Brain microvascular endothelial cell (primary cell): ENCODE measurements around the gene ING4.
"Not testable (repeated sequence)": the region's sequence is repeated elsewhere in the genome, so short reads cannot be mapped to it uniquely, and the experiment has no call there.

Source experiments
- DNase-seq: peaks from one replicate; pipeline ENCODE4 v3.0.0-alpha.2; 2020
- H3K27ac ChIP-seq: fragments of 250-450 bp; sonication (Bioruptor Pico); 2 replicates; pipeline ENCODE4 v1.5.1; 2020; ENCODE audit warnings: mild to moderate bottlenecking, moderate library complexity
- H3K27me3 ChIP-seq: fragments of 250-450 bp; sonication (Bioruptor Pico); replicated peaks from 2 replicates; pipeline ENCODE4 v1.5.1; 2020; ENCODE audit warnings: mild to moderate bottlenecking
- H3K36me3 ChIP-seq: fragments of 250-450 bp; sonication (Bioruptor Pico); replicated peaks from 2 replicates; pipeline ENCODE4 v1.5.1; 2020; ENCODE audit warnings: mild to moderate bottlenecking
- H3K4me3 ChIP-seq: 2 replicates; pipeline ENCODE4 v1.5.1; 2011; ENCODE audit warnings: low read depth, mild to moderate bottlenecking, control low read depth, low read length, moderate library complexity
- CTCF ChIP-seq: IDR thresholded peaks from 2 replicates; pipeline ENCODE4 v1.5.1; 2011; ENCODE audit warnings: low read depth, mild to moderate bottlenecking, moderate library complexity, low read length, control low read depth, inconsistent platforms; ENCODE audit errors: missing control alignments
- in situ Hi-C: cut with HindIII; loops from 2 replicates; pipeline ENCODE4 v1.10.0; 2017; ENCODE audit warnings: low sequenced_read_pairs, low pct_ligation_motif_present

ING4 gene

GRCh38 chr12:6662906-6663742 lies at the start of gene ING4:
TSS of gene ING4 (minus strand) at chr12:6663119. CDS start at chr12:6663101, 18 bp downstream.
- peaks cover 12% of the 10 kb centered on the region for H3K36me3 ChIP-seq
- peak; percentile 99 for DNase-seq
- no peaks in the 10 kb centered on the region for H3K27me3 ChIP-seq
- in situ Hi-C loops: no loop called here
- TF ChIP-seq CTCF: no peak
- peak within 1 kb of the TSS; percentile 75 for H3K4me3 ChIP-seq
- H3K27ac ChIP-seq: peak within 1 kb of the TSS; percentile 72

GRCh38 chr12:6708960-6709394 lies 46.1 kb upstream of the ING4 start:
- in situ Hi-C loops: no loop called here
- TF ChIP-seq CTCF: no peak
- Histone ChIP-seq H3K27me3 (no peaks in the 10 kb centered on the region), H3K36me3 (no peaks in the 10 kb centered on the region), H3K4me3 (no peak overlapping the region), H3K27ac (no peak overlapping the region)
- DNase-seq: no peak

- H3K27ac ChIP-seq, in situ Hi-C loops, H3K4me3 ChIP-seq, H3K27me3 ChIP-seq, H3K36me3 ChIP-seq, DNase-seq: not testable (repeated sequence)
Observed at GRCh38 chr12:6708351-6708750, 45.4 kb upstream of the ING4 start.

- in situ Hi-C loops: no loop called here
- peak; percentile 1 for TF ChIP-seq CTCF
- H3K27me3 ChIP-seq: peaks cover 27% of the 10 kb centered on the region
- H3K27ac ChIP-seq: no peak overlapping the region
- no peaks in the 10 kb centered on the region for H3K36me3 ChIP-seq
- no peak for DNase-seq
- H3K4me3 ChIP-seq: no peak overlapping the region
Observed at GRCh38 chr12:6703631-6704030, 40.7 kb upstream of the ING4 start.

- TF ChIP-seq CTCF: no peak
Observed at GRCh38 chr12:6701078-6701768, 38.3 kb upstream of the ING4 start.

GRCh38 chr12:6700646-6701051 lies 37.7 kb upstream of the ING4 start, which contains the start of gene PIANP:
TSS of gene PIANP (minus strand) at chr12:6700815. CDS start at chr12:6698061, 2,754 bp downstream.
- TF ChIP-seq CTCF: no peak
- Histone ChIP-seq H3K36me3 (no peaks in the 10 kb centered on the region), H3K27me3 (peaks cover 28% of the 10 kb centered on the region), H3K4me3 (peak within 1 kb of the TSS; percentile 55), H3K27ac (no peak within 1 kb of the TSS)
- no peak for DNase-seq
- in situ Hi-C loops: no loop called here

More at GRCh38 chr12:6701078-6701768, 38.3 kb upstream of the ING4 start:
- DNase-seq: no peak
- H3K4me3 ChIP-seq: peak overlapping the region; percentile 50
- peaks cover 28% of the 10 kb centered on the region for H3K27me3 ChIP-seq
- in situ Hi-C loops: no loop called here
- H3K36me3 ChIP-seq: no peaks in the 10 kb centered on the region
- H3K27ac ChIP-seq: no peak overlapping the region
